Aorta (tissue), 5 donors: ENCODE measurements around the gene PRND. TPM values are rescaled to one million over a fixed set of nuclear protein-coding genes. Genes with fewer than 3 reads are reported as not detected.

Experiments used
- ATAC-seq: fragments of 200-7000 bp; cut with Tn5 transposase; one replicate; pipeline ENCODE4 v1.9.1; 2022; ENCODE audit warnings: moderate library complexity; ENCODE audit not compliant: low FRiP score
- DNase-seq, 2 donors: peaks; one replicate each; pipeline ENCODE4 v3.0.0-alpha.2; 2020
- H3K27ac ChIP-seq, 2 donors: one replicate each; pipeline ENCODE4 v1.5.1; 2013; ENCODE audit warnings: low read length in 2 of 2, mild to moderate bottlenecking in 2 of 2, moderate library complexity in 2 of 2, control low read depth in 1 of 2, inconsistent platforms in 1 of 2, low read depth in 1 of 2
- H3K27me3 ChIP-seq, 2 donors: one replicate each; pipeline ENCODE4 v1.6.1; 2013; ENCODE audit warnings: control low read depth in 1 of 2, low read length in 1 of 2, mild to moderate bottlenecking in 1 of 2, moderate library complexity in 1 of 2; ENCODE audit not compliant: insufficient read depth in 2 of 2, control insufficient read depth in 1 of 2
- H3K36me3 ChIP-seq, 2 donors: one replicate each; pipeline ENCODE4 v1.6.1; 2013; ENCODE audit warnings: control low read depth in 1 of 2, low read length in 1 of 2, mild to moderate bottlenecking in 1 of 2; ENCODE audit not compliant: insufficient read depth in 2 of 2, control insufficient read depth in 1 of 2
- H3K4me1 ChIP-seq, 2 donors: one replicate each; pipeline ENCODE4 v1.6.1; 2013; ENCODE audit warnings: low read length in 2 of 2, control low read depth in 1 of 2, mild to moderate bottlenecking in 1 of 2, moderate library complexity in 1 of 2; ENCODE audit not compliant: insufficient read depth in 2 of 2, control insufficient read depth in 1 of 2
- H3K4me3 ChIP-seq, 2 donors: one replicate each; pipeline ENCODE4 v1.5.1; 2013; ENCODE audit warnings: low read length in 2 of 2, control low read depth in 1 of 2, mild to moderate bottlenecking in 1 of 2
- H3K9me3 ChIP-seq: one replicate; pipeline ENCODE4 v1.6.1; 2013; ENCODE audit warnings: mild to moderate bottlenecking, low read length; ENCODE audit not compliant: control insufficient read depth
- WGBS, 2 donors: extraction: QIAGEN DNeasy Blood & Tissue Kit; methylation state at CpG; one replicate each; pipeline ENCODE4 v1.1.7; 2013; 5-methylcytosine and 5-hydroxymethylcytosine counted together
- intact Hi-C, 2 donors: fragments of 100-400 bp; cut with DNase I; formaldehyde crosslinking; loops; one replicate each; pipeline versions ENCODE4 v1.14.2 to v1.15.0; 2022
- long read RNA-seq, 2 donors: library from polyadenylated mRNA; unstranded; transcript quantifications; one replicate each; pipeline ENCODE4 v2.0.0, GENCODE V29; 2020 to 2021
- polyA plus RNA-seq, 2 donors: library from polyadenylated mRNA; stranded (reverse); fragments of 200-250 nt; gene quantifications; one replicate each; pipeline ENCODE4 v1.2.3, GENCODE V29; 2013
- total RNA-seq, 2 donors: library from RNA; stranded (reverse); fragmentation: NEBNext Ultra II Directional; extraction: Animal tissue kit (Norgen Biotek cat#: 25700); gene quantifications; one replicate each; pipeline ENCODE4 v1.2.1, GENCODE V29; 2021
- donor health status: healthy with polysubstance abuse.
- donor health status: Bipolar disorder and iron deficiency.
- donor health status: DM: no; HTN: no; CAD: no.
- donor health status: DM: no; HTN: no; CAD: no.
- donor health status: DM: yes; HTN: yes; CAD: no.

Gene PRND
- total RNA-seq (1 to 10 TPM in 1 of 2 donors, not detected in 1; 1.3 TPM), polyA plus RNA-seq (not detected)
- long read RNA-seq, donor 1 = 0 reads
- long read RNA-seq, donor 2, partial matches to known transcripts = 0 of 1 reads
- long read RNA-seq, donor 2, other reads (novel, unspliced or antisense) = 0 of 1 reads

- DNase-seq = no peak
- no peak within 1 kb of the TSS for H3K4me3 ChIP-seq
- intact Hi-C loops = loop anchor here in 1 of 2 donors (1.0 to 10.0 kb wide), 2 partner anchors 114 to 617 kb away; no protein-coding TSS in a partner anchor
- no peaks in the 10 kb centered on the region for H3K36me3 ChIP-seq
- H3K27me3 ChIP-seq = no peaks in the 10 kb centered on the region
- no peaks in the 10 kb centered on the region for H3K9me3 ChIP-seq
- ATAC-seq = no peak
- WGBS, 2 donors = 59 to 66% methylated on average over 8 of the region's 8 CpGs
- H3K27ac ChIP-seq = no peak within 1 kb of the TSS
- H3K4me1 ChIP-seq = no peaks in the 10 kb centered on the region
Measured at GRCh38 chr20:4721719-4722118, at the start of gene PRND. PRND (plus strand) TSS chr20:4721909; CDS start chr20:4724552, 2,643 bp downstream.

GRCh38 chr20:4672948-4673347 lies 48.8 kb upstream of the PRND start:
- 95 to 97% methylated on average over 5 of the region's 5 CpGs for WGBS, 2 donors
- ATAC-seq (no peak), DNase-seq (no peak)
- intact Hi-C loops = no loop called here
- no peaks in the 10 kb centered on the region for H3K36me3 ChIP-seq
- H3K4me1 ChIP-seq = no peaks in the 10 kb centered on the region
- no peaks in the 10 kb centered on the region for H3K27me3 ChIP-seq
- no peak overlapping the region for H3K27ac ChIP-seq
- no peak overlapping the region for H3K4me3 ChIP-seq
- no peaks in the 10 kb centered on the region for H3K9me3 ChIP-seq

GRCh38 chr20:4673371-4674001 lies 48.2 kb upstream of the PRND start:
- intact Hi-C loops = no loop called here
- Histone ChIP-seq H3K9me3 (no peaks in the 10 kb centered on the region), H3K27ac (no peak overlapping the region), H3K4me3 (no peak overlapping the region), H3K4me1 (no peaks in the 10 kb centered on the region), H3K27me3 (no peaks in the 10 kb centered on the region), H3K36me3 (no peaks in the 10 kb centered on the region)
- no peak for DNase-seq
- 51 to 53% methylated on average over 5 of the region's 5 CpGs for WGBS, 2 donors
- ATAC-seq = no peak

- DNase-seq = no peak
- Histone ChIP-seq H3K27me3 (no peaks in the 10 kb centered on the region), H3K4me1 (no peaks in the 10 kb centered on the region), H3K4me3 (no peak overlapping the region), H3K27ac (no peak overlapping the region), H3K9me3 (no peaks in the 10 kb centered on the region), H3K36me3 (no peaks in the 10 kb centered on the region)
- intact Hi-C loops = no loop called here
- ATAC-seq = no peak
Measured at GRCh38 chr20:4674672-4675071, 47.0 kb upstream of the PRND start.

- intact Hi-C loops = no loop called here
- no peaks in the 10 kb centered on the region for H3K36me3 ChIP-seq
- no peaks in the 10 kb centered on the region for H3K4me1 ChIP-seq
- H3K4me3 ChIP-seq = no peak overlapping the region
- DNase-seq (no peak), ATAC-seq (no peak)
- H3K27me3 ChIP-seq = no peaks in the 10 kb centered on the region
- WGBS, 2 donors = 84 to 88% methylated on average over 2 of the region's 2 CpGs
- no peaks in the 10 kb centered on the region for H3K9me3 ChIP-seq
- no peak overlapping the region for H3K27ac ChIP-seq
Measured at GRCh38 chr20:4677846-4678245, 43.9 kb upstream of the PRND start.

- 70 to 76% methylated on average over 6 of the region's 6 CpGs for WGBS, 2 donors
- Histone ChIP-seq H3K27ac (no peak overlapping the region), H3K4me1 (no peaks in the 10 kb centered on the region), H3K27me3 (no peaks in the 10 kb centered on the region), H3K4me3 (no peak overlapping the region), H3K36me3 (no peaks in the 10 kb centered on the region), H3K9me3 (no peaks in the 10 kb centered on the region)
- intact Hi-C loops = no loop called here
- ATAC-seq (no peak), DNase-seq (no peak)
Measured at GRCh38 chr20:4681401-4681800, 40.3 kb upstream of the PRND start.

GRCh38 chr20:4681991-4682401 lies 39.7 kb upstream of the PRND start:
- H3K27me3 ChIP-seq = no peaks in the 10 kb centered on the region
- no peaks in the 10 kb centered on the region for H3K36me3 ChIP-seq
- no peak overlapping the region for H3K27ac ChIP-seq
- intact Hi-C loops = no loop called here
- DNase-seq (no peak), ATAC-seq (no peak)
- no peaks in the 10 kb centered on the region for H3K9me3 ChIP-seq
- no peaks in the 10 kb centered on the region for H3K4me1 ChIP-seq
- 79 to 80% methylated on average over 5 of the region's 5 CpGs for WGBS, 2 donors
- no peak overlapping the region for H3K4me3 ChIP-seq

- no peaks in the 10 kb centered on the region for H3K9me3 ChIP-seq
- 91 to 96% methylated on average over 6 of the region's 6 CpGs for WGBS, 2 donors
- no peak for ATAC-seq
- H3K4me3 ChIP-seq = no peak overlapping the region
- H3K27me3 ChIP-seq = no peaks in the 10 kb centered on the region
- intact Hi-C loops = no loop called here
- no peak for DNase-seq
- H3K36me3 ChIP-seq = no peaks in the 10 kb centered on the region
- H3K4me1 ChIP-seq = no peaks in the 10 kb centered on the region
- H3K27ac ChIP-seq = no peak overlapping the region
Measured at GRCh38 chr20:4682682-4683081, 39.0 kb upstream of the PRND start.

GRCh38 chr20:4683261-4683660 lies 38.4 kb upstream of the PRND start:
- WGBS, 2 donors = 84 to 85% methylated on average over 2 of the region's 2 CpGs
- Histone ChIP-seq H3K4me1 (no peaks in the 10 kb centered on the region), H3K9me3 (no peaks in the 10 kb centered on the region), H3K36me3 (no peaks in the 10 kb centered on the region), H3K27me3 (no peaks in the 10 kb centered on the region), H3K4me3 (no peak overlapping the region), H3K27ac (no peak overlapping the region)
- DNase-seq (no peak), ATAC-seq (no peak)
- intact Hi-C loops = no loop called here
